Measurements from ENCODE around the gene UBE3B. TPM values are rescaled to one million over a fixed set of nuclear protein-coding genes. Genes with fewer than 3 reads are reported as not detected.

Gene UBE3B
- total RNA-seq, 4 donors from 2014 or later, result 52.2 to 72.5 (median 65.5) TPM

- intact Hi-C loops (cut with DNase I), result no loop called here
- H3K4me1 ChIP-seq, result peaks cover 10 to 11% of the 10 kb centered on the region in 2 donors
- no peaks in the 10 kb centered on the region for H3K9me3 ChIP-seq
- no peak overlapping the region for H3K4me3 ChIP-seq (replicated peaks in 1 of 3)
- H3K36me3 ChIP-seq, result peaks cover 47 to 50% of the 10 kb centered on the region in 2 donors
- DNase-seq, result no peak
- H3K27me3 ChIP-seq, result no peaks in the 10 kb centered on the region
- 80 to 85% methylated on average over 2 of the region's 2 CpGs for WGBS, 2 donors
- TF ChIP-seq CTCF (IDR thresholded peaks at IDR 0.05), result no peak
- TF ChIP-seq POLR2A (IDR thresholded peaks at IDR 0.05), result no peak
- no peak overlapping the region for H3K27ac ChIP-seq
Measured at GRCh38 chr12:109482894-109483293, 5.5 kb downstream of the UBE3B start.

GRCh38 chr12:109483346-109483745 lies 5.9 kb downstream of the UBE3B start:
- intact Hi-C loops (cut with DNase I), result no loop called here

GRCh38 chr12:109485201-109485600 lies 7.8 kb downstream of the UBE3B start:
- H3K27ac ChIP-seq, result no peak overlapping the region
- intact Hi-C loops (cut with DNase I), result no loop called here
- peaks cover 70 to 73% of the 10 kb centered on the region in 2 donors for H3K36me3 ChIP-seq
- no peak overlapping the region for H3K4me3 ChIP-seq (replicated peaks in 1 of 3)
- H3K27me3 ChIP-seq, result no peaks in the 10 kb centered on the region
- H3K4me1 ChIP-seq, result no peaks in the 10 kb centered on the region
- H3K9me3 ChIP-seq, result no peaks in the 10 kb centered on the region
- TF ChIP-seq POLR2A (IDR thresholded peaks at IDR 0.05) (no peak), CTCF (IDR thresholded peaks at IDR 0.05) (no peak)
- WGBS, 2 donors, result 82 to 99% methylated on average over 4 of the region's 4 CpGs
- no peak for DNase-seq

More at GRCh38 chr12:109483346-109483745, 5.9 kb downstream of the UBE3B start:
- Histone ChIP-seq H3K4me3 (replicated peaks in 1 of 3) (no peak overlapping the region), H3K36me3 (peaks cover 51 to 54% of the 10 kb centered on the region in 2 donors), H3K27ac (no peak overlapping the region), H3K9me3 (no peaks in the 10 kb centered on the region), H3K27me3 (no peaks in the 10 kb centered on the region), H3K4me1 (peaks cover 5 to 7% of the 10 kb centered on the region in 2 donors)
- no peak for DNase-seq
- TF ChIP-seq CTCF (IDR thresholded peaks at IDR 0.05) (no peak), POLR2A (IDR thresholded peaks at IDR 0.05) (no peak)
- 94 to 95% methylated on average over 11 of the region's 11 CpGs for WGBS, 2 donors

GRCh38 chr12:109487181-109488050 lies 10.0 kb downstream of the UBE3B start:
- Histone ChIP-seq H3K36me3 (peaks cover 84 to 89% of the 10 kb centered on the region in 2 donors), H3K27me3 (no peaks in the 10 kb centered on the region), H3K4me3 (replicated peaks in 1 of 3) (no peak overlapping the region), H3K4me1 (no peaks in the 10 kb centered on the region), H3K27ac (no peak overlapping the region), H3K9me3 (no peaks in the 10 kb centered on the region)
- WGBS, 2 donors, result 91 to 93% methylated on average over 9 of the region's 9 CpGs
- no peak for TF ChIP-seq POLR2A (IDR thresholded peaks at IDR 0.05)
- no peak for TF ChIP-seq CTCF (IDR thresholded peaks at IDR 0.05)
- no peak for DNase-seq
- intact Hi-C loops (cut with DNase I), result no loop called here

- Histone ChIP-seq H3K36me3 (peaks cover 86 to 89% of the 10 kb centered on the region in 2 donors), H3K9me3 (no peaks in the 10 kb centered on the region), H3K27ac (no peak overlapping the region), H3K4me3 (replicated peaks in 1 of 3) (no peak overlapping the region), H3K4me1 (no peaks in the 10 kb centered on the region), H3K27me3 (no peaks in the 10 kb centered on the region)
- WGBS, 2 donors, result 84 to 92% methylated on average over 7 of the region's 7 CpGs
- TF ChIP-seq POLR2A (IDR thresholded peaks at IDR 0.05) (no peak), CTCF (IDR thresholded peaks at IDR 0.05) (no peak)
- DNase-seq, result no peak
- intact Hi-C loops (cut with DNase I), result no loop called here
Measured at GRCh38 chr12:109488051-109488665, 10.7 kb downstream of the UBE3B start.
